GM12878 (cell line): Measurements from ENCODE around the gene GPR18. TPM values are rescaled to one million over a fixed set of nuclear protein-coding genes. Genes with fewer than 3 reads are reported as not detected.

Experiments
- ATAC-seq: fragments of 200-7000 bp; cut with Tn5 transposase; 3 replicates; pipeline ENCODE4 v1.9.1; 2020; ENCODE audit warnings: mild to moderate bottlenecking, moderate library complexity
- BruUV-seq: library from RNA; stranded (reverse); fragments of 400-500 nt; replicated peaks from 2 replicates; lab custom pipeline; 2021; lab: Mats Ljungman, UMichigan
- CTCF ChIA-PET: fragments of 300-600 bp; sonication (Branson Sonifier 250); formaldehyde crosslinking; extraction: SDS; loops from one replicate; lab custom pipeline; 2021; ENCODE audit warnings: inconsistent platforms; lab: Yijun Ruan, JAX
- POLR2A ChIA-PET: fragments of 350-600 bp; formaldehyde crosslinking; extraction: SDS; loops from one replicate; lab custom pipeline; 2021; ENCODE audit warnings: inconsistent platforms; lab: Charles Lee
- RAD21 ChIA-PET: fragments of 300-600 bp; sonication (Branson Sonifier 250); formaldehyde crosslinking; loops from one replicate; lab custom pipeline; 2023; ENCODE audit warnings: antibody characterized with exemption; ENCODE audit not compliant: unreplicated experiment; lab: Charles Lee
- SMC1A ChIA-PET: fragments of 300-600 bp; sonication (Branson Sonifier 250); formaldehyde crosslinking; loops from one replicate; lab custom pipeline; 2023; ENCODE audit not compliant: unreplicated experiment, uncharacterized antibody; lab: Charles Lee
- DNase-seq: peaks from one replicate; pipeline ENCODE4 v3.0.0-alpha.2; 2011; ENCODE audit warnings: low read depth, low spot score
- FAIRE-seq: peaks from 3 replicates; lab custom pipeline; 2011; peaks lifted over from hg19 to GRCh38; lab: Jason Lieb, UNC
- H2AFZ ChIP-seq: 2 replicates; pipeline ENCODE4 v1.6.0; 2011; ENCODE audit warnings: low read depth, low read length, control low read depth; ENCODE audit not compliant: control insufficient read depth
- H3K27ac ChIP-seq: 2 replicates; pipeline ENCODE4 v1.5.1; 2011; ENCODE audit warnings: control low read depth; ENCODE audit not compliant: control insufficient read depth, insufficient read depth
- H3K27me3 ChIP-seq, 2 experiments: replicated peaks in 1 of 2; 2 replicates each; pipeline versions ENCODE4 v1.6.0 to v1.6.1; 2011; ENCODE audit warnings: low read length in 1 of 2; ENCODE audit not compliant: control insufficient read depth in 2 of 2, insufficient read depth in 2 of 2
- H3K36me3 ChIP-seq, 2 experiments: 2 replicates each; pipeline ENCODE4 v1.5.1; 2011; ENCODE audit warnings: low read length in 1 of 2; ENCODE audit not compliant: control insufficient read depth in 2 of 2, insufficient read depth in 2 of 2
- H3K4me1 ChIP-seq: 2 replicates; pipeline ENCODE4 v1.6.1; 2011; ENCODE audit warnings: mild to moderate bottlenecking, low read length, moderate library complexity, mixed read lengths; ENCODE audit not compliant: control insufficient read depth, insufficient read depth
- H3K4me2 ChIP-seq: 2 replicates; pipeline ENCODE4 v1.6.0; 2011; ENCODE audit warnings: control low read depth; ENCODE audit not compliant: control insufficient read depth, insufficient read depth
- H3K4me3 ChIP-seq: fragments of 200-600 bp; sonication (generic); 2 replicates; pipeline ENCODE4 v1.5.1; 2016
- H3K79me2 ChIP-seq: 2 replicates; pipeline ENCODE4 v1.6.0; 2011; ENCODE audit warnings: low read length; ENCODE audit not compliant: control insufficient read depth, insufficient read depth
- H3K9ac ChIP-seq: 2 replicates; pipeline ENCODE4 v1.8.0; 2011; ENCODE audit warnings: low read length, control low read depth, mixed read lengths; ENCODE audit not compliant: control insufficient read depth, insufficient read depth
- H3K9me3 ChIP-seq: replicated peaks from 3 replicates; pipeline ENCODE4 v1.5.1; 2011; ENCODE audit warnings: mild to moderate bottlenecking, low read length; ENCODE audit not compliant: control insufficient read depth, insufficient read depth
- H4K20me1 ChIP-seq: 2 replicates; pipeline ENCODE4 v1.6.0; 2011; ENCODE audit not compliant: control insufficient read depth, insufficient read depth
- ATF3 ChIP-seq: IDR thresholded peaks from 2 replicates; pipeline ENCODE4 v1.6.1; 2011; ENCODE audit warnings: low read depth, mild to moderate bottlenecking, low read length, moderate library complexity, borderline replicate concordance; ENCODE audit errors: extremely low read depth
- BCL3 ChIP-seq: IDR thresholded peaks from 2 replicates; pipeline ENCODE4 v1.6.1; 2011; ENCODE audit warnings: borderline replicate concordance, low read depth, mild to moderate bottlenecking, moderate library complexity, low read length; ENCODE audit not compliant: insufficient read depth, poor library complexity, severe bottlenecking
- BMI1 ChIP-seq: fragments of 450-650 bp; IDR thresholded peaks from 2 replicates; pipeline ENCODE4 v1.6.1; 2016; ENCODE audit warnings: mild to moderate bottlenecking, moderate library complexity, borderline replicate concordance
- ETV6 ChIP-seq, 2 experiments: fragments of 450-650 bp in 1 of 2; IDR thresholded peaks in 1 of 2; conservative IDR thresholded peaks in 1 of 2; 2 replicates each; pipeline ENCODE4 v1.6.1; 2014; ENCODE audit warnings: antibody characterized with exemption in 1 of 2, borderline replicate concordance in 1 of 2, low read depth in 1 of 2, mild to moderate bottlenecking in 1 of 2, moderate library complexity in 1 of 2
- GATAD2B ChIP-seq: fragments of 450-650 bp; conservative IDR thresholded peaks from 2 replicates; pipeline ENCODE4 v1.6.1; 2017; ENCODE audit warnings: low read depth, mild to moderate bottlenecking, moderate library complexity
- MEF2A ChIP-seq: IDR thresholded peaks from 2 replicates; pipeline ENCODE4 v1.6.1; 2011; ENCODE audit warnings: low read depth, mild to moderate bottlenecking, low read length, moderate library complexity; ENCODE audit not compliant: insufficient read depth
- MEF2B ChIP-seq: fragments of 450-650 bp; IDR thresholded peaks from 2 replicates; pipeline ENCODE4 v1.6.1; 2018; ENCODE audit warnings: mild to moderate bottlenecking, moderate library complexity; ENCODE audit not compliant: partially characterized antibody, poor library complexity, severe bottlenecking
- NFYA ChIP-seq: IDR thresholded peaks from 2 replicates; pipeline ENCODE4 v1.6.1; 2011; ENCODE audit warnings: low read depth, mild to moderate bottlenecking, low read length, improper control_type of control experiment, borderline replicate concordance
- POLR2AphosphoS2 ChIP-seq: IDR thresholded peaks from 2 replicates; pipeline ENCODE4 v1.6.1; 2011; ENCODE audit warnings: low read depth, mild to moderate bottlenecking, low read length, improper control_type of control experiment, moderate library complexity
- POLR2AphosphoS5 ChIP-seq: IDR thresholded peaks from 2 replicates; pipeline ENCODE4 v1.6.1; 2011; ENCODE audit warnings: mild to moderate bottlenecking, low read length, inconsistent platforms
- POU2F2 ChIP-seq: IDR thresholded peaks from 3 replicates; pipeline ENCODE4 v1.6.1; 2011; ENCODE audit warnings: low read depth, mild to moderate bottlenecking, low read length, borderline replicate concordance
- RBBP5 ChIP-seq: fragments of 200-600 bp; sonication (generic); conservative IDR thresholded peaks from 2 replicates; pipeline ENCODE4 v1.6.1; 2016
- RCOR1 ChIP-seq: conservative IDR thresholded peaks from 2 replicates; pipeline ENCODE4 v1.6.1; 2012; ENCODE audit warnings: low read depth, low read length, improper control_type of control experiment
- RUNX3 ChIP-seq: IDR thresholded peaks from 2 replicates; pipeline ENCODE4 v1.6.1; 2012; ENCODE audit warnings: low read length, inconsistent platforms
- SMAD1 ChIP-seq: fragments of 450-650 bp; IDR thresholded peaks from 2 replicates; pipeline ENCODE4 v1.6.1; 2018; ENCODE audit warnings: mild to moderate bottlenecking, low read depth; ENCODE audit not compliant: partially characterized antibody
- SRF ChIP-seq, 2 experiments: IDR thresholded peaks; 2 replicates each; pipeline ENCODE4 v1.6.1; 2011; ENCODE audit warnings: low read depth in 2 of 2, low read length in 2 of 2, mild to moderate bottlenecking in 1 of 2, moderate library complexity in 1 of 2
- ZBED1 ChIP-seq: IDR thresholded peaks from 2 replicates; pipeline ENCODE4 v1.6.1; 2016; ENCODE audit warnings: borderline replicate concordance
- ZNF207 ChIP-seq: fragments of 450-650 bp; IDR thresholded peaks from 2 replicates; pipeline ENCODE4 v1.6.1; 2014; ENCODE audit warnings: antibody characterized with exemption, mild to moderate bottlenecking, borderline replicate concordance
- WGBS: methylation state at CpG from one replicate; pipeline ENCODE4 v1.1.6; 2016; ENCODE audit warnings: low lambda C conversion rate; ENCODE audit not compliant: insufficient replicate concordance, insufficient coverage; ENCODE audit errors: missing lambda C conversion rate; 5-methylcytosine and 5-hydroxymethylcytosine counted together
- in situ Hi-C: fragments of 300-500 bp; cut with MboI; formaldehyde crosslinking; loops from 9 replicates; pipeline ENCODE4 v1.14.3; 2018; ENCODE audit warnings: mixed read lengths
- intact Hi-C: fragments of 100-400 bp; cut with micrococcal nuclease; formaldehyde crosslinking; loops from one replicate; pipeline ENCODE4 v1.14.2; 2022; ENCODE audit not compliant: unreplicated experiment
- polyA plus RNA-seq, 11 experiments: library from polyadenylated mRNA; depleted of rRNA in 4 of 11; unstranded in 6 of 11; stranded (reverse) in 5 of 11; fragments of >200 nt; fragmentation: Nextera tagmentation in 4 of 11; fragmentation: Illumina TruSeq in 1 of 11; extraction: Ambion mirVana in 4 of 11; extraction: Trizol in 1 of 11; gene quantifications; 1 replicate in 1 of 11; 2 replicates in 10 of 11; pipeline versions ENCODE4 v1.2.1 to v1.2.3, GENCODE V29; 2011 to 2016; ENCODE audit warnings: inconsistent platforms in 2 of 11, missing spikeins in 2 of 11, low read depth in 1 of 11
- total RNA-seq, 4 experiments: library from RNA; depleted of rRNA in 3 of 4; stranded (reverse); fragments of >200 nt in 3 of 4; fragmentation: Illumina TruSeq in 1 of 4; extraction: Trizol in 1 of 4; gene quantifications; 2 replicates each; pipeline versions ENCODE4 v1.2.1 to v1.2.3, GENCODE V29; 2013 to 2021

Gene GPR18
- total and polyA plus RNA-seq, 10 of the 15 experiments (the other 5 are each of a cell fraction or from before 2014, with no cell fraction given): 3.3 to 12.9 (median 5.2) TPM

- no peak for TF ChIP-seq MEF2B
Observed at GRCh38 chr13:99294198-99294597, 36.0 kb upstream of the GPR18 start (continued).

GRCh38 chr13:99293178-99293577, 35.0 kb upstream of the GPR18 start:
- intact Hi-C loops (no loop called here), in situ Hi-C loops (no loop called here)
- H3K36me3 ChIP-seq: peaks cover 6 to 15% of the 10 kb centered on the region in 2 experiments
- FAIRE-seq (no peak), ATAC-seq (0 out of 3 replicates have a peak, but pooled peaks have one; percentile 2), DNase-seq (no peak)
- no peak overlapping the region for H3K4me2 ChIP-seq
- peaks cover 3% of the 10 kb centered on the region; the same call in 1 of the 2 replicates for H4K20me1 ChIP-seq
- H3K9me3 ChIP-seq: no peaks in the 10 kb centered on the region
- BruUV-seq: no TSS peak
- ChIA-PET POLR2A (interaction anchor here (0.6 to 1.5 kb wide), 3 partner anchors 11 to 73 kb away, joined by 3 to 4 read pairs (median 3); no protein-coding TSS in a partner anchor), CTCF (interaction anchor here (0.8 to 2.8 kb wide), 8 partner anchors 8 to 143 kb away, joined by 3 to 7 read pairs (median 4); no protein-coding TSS in a partner anchor), RAD21 (interaction anchor here (1.1 to 3.9 kb wide), 7 partner anchors 9 to 88 kb away, joined by 3 to 20 read pairs (median 5); no protein-coding TSS in a partner anchor), SMC1A (interaction anchor here (0.9 to 3.3 kb wide), 8 partner anchors 10 to 144 kb away, joined by 3 to 29 read pairs (median 4); no protein-coding TSS in a partner anchor)
- H3K27ac ChIP-seq: no peak overlapping the region
- no peak overlapping the region for H3K9ac ChIP-seq
- H2AFZ ChIP-seq: no peak overlapping the region
- no peak overlapping the region for H3K4me3 ChIP-seq
- WGBS: 73% methylated on average over 2 of the region's 2 CpGs
- H3K4me1 ChIP-seq: peaks cover 25% of the 10 kb centered on the region
- no peaks in the 10 kb centered on the region for H3K27me3 ChIP-seq
- H3K79me2 ChIP-seq: peaks cover 64% of the 10 kb centered on the region
- TF ChIP-seq POLR2AphosphoS5 (peak; percentile 92), BMI1 (no peak), RCOR1 (no peak), RUNX3 (no peak), ZNF207 (no peak), ATF3 (no peak), ETV6 (conservative IDR thresholded peaks at IDR 0.05 in 1 of 2, IDR thresholded peaks at IDR 0.05 in 1 of 2; ENCODE audit: borderline replicate concordance in 1 of 2, low read depth in 1 of 2) (no peak), SMAD1 (no peak), BCL3 (peak; percentile 12), NFYA (no peak), POLR2AphosphoS2 (peak; percentile 85; the same call in 1 of the 2 replicates), MEF2A (no peak), POU2F2 (peak; percentile 62; the same call in 2 of the 3 replicates), RBBP5 (no peak), SRF (IDR thresholded peaks at IDR 0.05; ENCODE audit: low read depth in 2 of 2, low read length in 2 of 2) (no peak), GATAD2B (no peak), ZBED1 (peak; percentile 37; the same call in 1 of the 2 replicates)
